ENCODE measurements around the gene STX1B.

DNA sequence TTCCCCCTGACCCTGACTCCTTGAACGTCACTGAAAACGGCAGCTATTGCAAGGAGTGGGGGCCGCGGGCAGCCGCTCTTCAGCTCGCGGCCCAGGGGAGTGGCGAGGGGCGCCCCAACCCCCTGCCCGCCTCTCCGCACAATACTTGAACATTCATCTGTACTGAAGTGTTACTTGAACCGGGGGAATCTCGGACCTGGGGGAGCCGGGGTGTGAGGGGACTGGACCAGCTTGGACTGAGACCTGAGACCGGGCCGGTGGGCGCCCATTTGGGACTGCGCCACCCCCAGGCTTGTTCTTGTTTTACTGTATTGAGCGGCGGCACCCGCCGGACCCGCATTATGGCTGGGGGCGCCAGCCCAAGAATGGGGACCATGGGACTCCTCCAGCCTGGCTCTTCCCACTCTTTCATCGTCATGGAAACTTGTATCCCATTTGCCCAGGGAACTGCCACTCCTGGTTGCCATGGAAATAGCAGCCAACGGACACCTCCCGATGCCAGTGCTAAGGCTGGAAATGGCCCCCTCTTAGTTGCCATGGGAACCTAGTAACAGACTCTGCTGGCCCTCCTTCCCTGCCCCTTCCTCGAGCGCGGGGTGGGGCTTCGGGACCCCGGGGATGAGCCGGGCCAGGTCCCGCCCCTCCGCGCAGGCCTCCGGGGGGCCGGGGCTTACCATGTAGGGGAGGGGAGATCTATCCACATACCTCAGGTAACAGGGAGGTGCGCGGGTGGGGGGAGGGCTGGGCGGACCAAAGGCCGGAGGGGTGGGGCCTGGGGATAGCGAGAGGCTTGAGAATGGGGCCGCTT is 62.4 kb downstream of the STX1B start:
- TF ChIP-seq, protein P1, sequence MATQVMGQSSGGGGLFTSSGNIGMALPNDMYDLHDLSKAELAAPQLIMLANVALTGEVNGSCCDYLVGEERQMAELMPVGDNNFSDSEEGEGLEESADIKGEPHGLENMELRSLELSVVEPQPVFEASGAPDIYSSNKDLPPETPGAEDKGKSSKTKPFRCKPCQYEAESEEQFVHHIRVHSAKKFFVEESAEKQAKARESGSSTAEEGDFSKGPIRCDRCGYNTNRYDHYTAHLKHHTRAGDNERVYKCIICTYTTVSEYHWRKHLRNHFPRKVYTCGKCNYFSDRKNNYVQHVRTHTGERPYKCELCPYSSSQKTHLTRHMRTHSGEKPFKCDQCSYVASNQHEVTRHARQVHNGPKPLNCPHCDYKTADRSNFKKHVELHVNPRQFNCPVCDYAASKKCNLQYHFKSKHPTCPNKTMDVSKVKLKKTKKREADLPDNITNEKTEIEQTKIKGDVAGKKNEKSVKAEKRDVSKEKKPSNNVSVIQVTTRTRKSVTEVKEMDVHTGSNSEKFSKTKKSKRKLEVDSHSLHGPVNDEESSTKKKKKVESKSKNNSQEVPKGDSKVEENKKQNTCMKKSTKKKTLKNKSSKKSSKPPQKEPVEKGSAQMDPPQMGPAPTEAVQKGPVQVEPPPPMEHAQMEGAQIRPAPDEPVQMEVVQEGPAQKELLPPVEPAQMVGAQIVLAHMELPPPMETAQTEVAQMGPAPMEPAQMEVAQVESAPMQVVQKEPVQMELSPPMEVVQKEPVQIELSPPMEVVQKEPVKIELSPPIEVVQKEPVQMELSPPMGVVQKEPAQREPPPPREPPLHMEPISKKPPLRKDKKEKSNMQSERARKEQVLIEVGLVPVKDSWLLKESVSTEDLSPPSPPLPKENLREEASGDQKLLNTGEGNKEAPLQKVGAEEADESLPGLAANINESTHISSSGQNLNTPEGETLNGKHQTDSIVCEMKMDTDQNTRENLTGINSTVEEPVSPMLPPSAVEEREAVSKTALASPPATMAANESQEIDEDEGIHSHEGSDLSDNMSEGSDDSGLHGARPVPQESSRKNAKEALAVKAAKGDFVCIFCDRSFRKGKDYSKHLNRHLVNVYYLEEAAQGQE (IDR thresholded peaks at IDR 0.05; ENCODE audit: insufficient read depth in 1 of 2, low read depth in 2 of 2, low read length in 2 of 2) = no peak
- TF ChIP-seq POLR2AphosphoS5 (IDR thresholded peaks at IDR 0.05; ENCODE audit: low read depth, low read length) (no peak), SIN3A (IDR thresholded peaks at IDR 0.05; ENCODE audit: borderline replicate concordance, insufficient read depth, low read length) (no peak)
